GM19455 (cell line): ENCODE measurements around the gene TBX4.
"Not testable (repeated sequence)": the region's sequence is repeated elsewhere in the genome, so short reads cannot be mapped to it uniquely, and the experiment has no call there.

ENCODE experiments used
- ATAC-seq: cut with Tn5 transposase; IDR thresholded peaks from one replicate; pipeline ENCODE4 v1.9.1; 2021; ENCODE audit not compliant: unreplicated experiment

Gene TBX4

GRCh38 chr17:61519754-61520440 is 67.7 kb downstream of the TBX4 start:
- ATAC-seq: no peak

DNA sequence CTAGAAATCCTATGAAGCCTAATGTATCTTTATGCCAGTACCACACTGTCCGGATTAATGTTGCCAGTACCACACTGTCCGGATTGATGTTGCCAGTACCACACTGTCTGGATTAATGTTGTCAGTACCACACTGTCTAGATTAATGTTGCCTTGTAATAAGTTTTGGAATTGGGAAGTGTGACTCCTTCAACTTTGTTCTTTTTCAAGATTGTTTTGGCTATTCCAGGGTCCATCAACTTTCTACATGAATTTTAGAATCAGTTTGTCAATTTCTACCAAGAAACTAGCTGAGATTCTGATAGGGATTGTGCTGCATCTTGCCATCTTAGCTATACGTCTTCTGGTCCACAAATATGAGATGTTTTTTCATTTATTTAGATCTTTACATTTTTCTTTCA is 68.7 kb downstream of the TBX4 start:
- ATAC-seq: no peak

DNA sequence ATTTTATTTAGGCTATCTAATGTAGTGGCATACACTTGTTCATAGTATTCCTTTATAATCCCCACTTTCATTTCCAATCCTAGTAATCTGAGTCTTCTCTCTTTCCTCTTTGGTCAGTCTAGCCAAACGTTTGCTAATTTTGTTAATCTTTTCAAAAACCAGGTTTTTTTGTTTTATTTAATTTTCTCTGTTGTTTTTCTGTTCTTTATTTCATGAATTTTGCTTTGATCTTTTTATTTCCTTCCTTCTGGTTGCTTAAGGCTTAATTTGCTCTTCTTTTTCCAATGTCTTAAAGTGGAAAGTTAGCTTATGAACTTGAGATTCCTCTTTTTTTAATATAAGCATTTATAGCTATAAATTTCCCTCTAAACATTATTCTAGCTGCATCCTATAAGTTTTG is 69.9 kb downstream of the TBX4 start:
- ATAC-seq: no peak

- ATAC-seq: no peak
These were observed 72.1 kb downstream of the TBX4 start for GRCh38 chr17:61524319-61524718.

DNA sequence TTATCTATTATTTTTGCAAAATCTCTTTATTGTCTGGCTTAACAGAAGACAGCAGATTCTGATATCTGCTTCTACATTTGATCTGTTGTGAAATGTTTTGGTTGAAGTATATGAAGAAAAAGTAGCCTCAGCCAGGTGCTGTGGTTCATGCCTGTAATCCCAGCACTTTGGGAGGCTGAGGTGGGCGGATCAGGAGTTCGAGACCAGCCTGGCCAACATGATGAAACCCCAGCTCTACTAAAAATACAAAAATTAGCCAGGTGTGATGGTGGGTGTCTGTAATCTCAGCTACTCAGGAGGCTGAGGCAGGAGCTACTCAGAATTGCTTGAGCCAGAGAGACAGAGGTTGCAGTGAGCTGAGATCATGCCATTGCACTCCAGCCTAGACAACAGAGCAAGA is 75.2 kb downstream of the TBX4 start:
- ATAC-seq: not testable (repeated sequence)

GRCh38 chr17:61528171-61528570 is 75.9 kb downstream of the TBX4 start:
- ATAC-seq: no peak

DNA sequence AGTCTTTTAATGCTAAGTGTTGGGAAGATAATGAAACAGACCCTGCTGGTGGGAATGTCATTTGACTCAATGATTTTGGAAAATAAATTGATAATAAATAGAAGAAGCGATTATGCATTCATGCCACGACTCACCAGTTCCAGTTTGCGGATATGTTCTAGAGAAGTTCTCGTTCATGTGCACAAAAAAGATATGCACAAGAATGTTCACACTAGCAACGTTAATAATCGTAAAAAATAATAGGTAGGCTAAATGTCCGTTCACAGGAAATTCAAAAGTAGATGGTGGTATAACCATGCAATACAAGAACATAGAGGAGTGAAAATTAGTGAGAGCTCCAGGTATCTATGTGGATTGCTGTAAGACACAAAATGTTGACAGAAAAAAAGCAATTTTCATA is 79.0 kb downstream of the TBX4 start:
- ATAC-seq: no peak

DNA sequence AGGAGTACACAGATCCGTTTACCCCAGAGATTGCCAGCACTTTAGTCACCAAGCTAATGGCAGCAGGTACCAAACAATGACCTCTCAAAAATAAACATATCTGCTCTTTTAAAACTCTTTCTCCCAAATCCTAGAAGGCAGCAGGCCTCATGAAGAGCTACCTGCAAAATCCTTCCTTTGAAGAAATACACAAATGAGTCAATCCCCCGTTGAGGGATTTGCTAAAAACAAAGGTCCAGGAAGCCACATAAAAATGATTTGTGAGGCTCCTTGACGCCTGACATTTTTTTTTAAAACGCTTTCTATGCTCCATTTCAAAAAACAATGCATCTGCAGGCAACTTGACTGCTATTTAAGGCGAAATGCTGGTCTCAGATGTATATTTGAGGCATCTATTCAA is 80.6 kb downstream of the TBX4 start:
- no peak for ATAC-seq

GRCh38 chr17:61533797-61534196 is 81.6 kb downstream of the TBX4 start:
- no peak for ATAC-seq

- ATAC-seq: no peak
These were observed 82.2 kb downstream of the TBX4 start for GRCh38 chr17:61534414-61534813.
